ENCODE measurements around the gene AFMID. TPM values are rescaled to one million over a fixed set of nuclear protein-coding genes. Genes with fewer than 3 reads are reported as not detected.

The AFMID gene
- total and polyA plus RNA-seq, 2 of the 13 experiments (the other 11 are each of a cell fraction or from before 2014, with no cell fraction given): 249 to 270 TPM

DNA sequence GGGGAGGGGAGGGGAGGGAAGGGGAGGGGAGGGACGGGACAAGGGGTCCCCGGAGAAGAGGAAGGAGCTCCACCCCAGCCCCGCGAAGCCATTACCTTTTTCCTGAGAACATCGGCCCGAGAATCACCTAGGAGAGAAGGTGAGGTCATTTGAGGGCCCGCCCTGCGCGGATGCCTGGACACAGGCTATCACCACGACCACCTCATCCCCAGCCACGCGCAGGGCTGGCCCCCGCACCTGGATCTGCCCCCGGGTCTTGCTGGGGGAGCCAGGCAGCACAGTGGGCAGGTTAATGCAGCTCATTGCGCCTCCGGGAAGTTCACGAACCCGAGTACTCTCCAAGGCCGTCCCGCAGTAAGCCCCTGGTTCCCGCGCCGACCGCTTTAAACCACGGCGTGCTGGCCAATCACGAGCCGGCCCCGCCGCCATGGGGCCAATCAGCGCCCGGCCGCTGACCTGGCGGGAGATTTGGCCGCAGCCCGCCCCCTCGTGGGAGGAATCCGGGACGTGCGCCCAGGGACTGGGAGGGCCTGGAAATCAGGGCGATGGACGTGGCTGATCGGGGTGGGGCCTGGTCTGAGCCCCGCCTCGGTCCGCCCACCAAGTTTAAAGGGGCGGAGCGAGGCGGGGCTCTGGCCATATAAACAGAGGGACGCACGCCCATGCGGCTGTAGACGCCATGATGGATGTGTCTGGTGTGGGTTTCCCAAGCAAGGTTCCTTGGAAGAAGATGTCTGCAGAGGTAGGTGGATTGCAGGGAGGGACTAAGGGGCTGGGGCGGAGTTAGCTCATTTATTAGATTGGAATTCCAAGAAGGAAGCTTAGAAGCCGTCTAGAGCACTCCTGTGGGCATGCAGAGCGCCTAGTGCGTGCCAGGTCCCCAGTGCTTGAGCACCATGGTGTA lies at the start of gene AFMID, which contains the start of gene TK1 (continued):
- no peak for TF ChIP-seq ADNP (CRISPR knock-in tag; IDR thresholded peaks at IDR 0.05)
- no peak for TF ChIP-seq GPBP1L1 (CRISPR knock-in tag; IDR thresholded peaks at IDR 0.05)
- peak; percentile 40; the same call in 1 of the 2 replicates for TF ChIP-seq ZNF773 (CRISPR knock-in tag; IDR thresholded peaks at IDR 0.05; ENCODE audit: borderline replicate concordance)
- TF ChIP-seq ZNF124 (CRISPR knock-in tag; IDR thresholded peaks at IDR 0.05): peak; percentile 38; the same call in 1 of the 2 replicates
- peak; percentile 85; the same call in 1 of the 2 replicates for TF ChIP-seq THAP8 (CRISPR knock-in tag; IDR thresholded peaks at IDR 0.05; ENCODE audit: borderline replicate concordance)
- TF ChIP-seq ZSCAN29 (CRISPR knock-in tag; conservative IDR thresholded peaks at IDR 0.05): no peak
- TF ChIP-seq TAF15 (IDR thresholded peaks at IDR 0.05; ENCODE audit: low read depth, low read length, poor library complexity, severe bottlenecking): peak; percentile 39
- peak; percentile 76; the same call in 1 of the 2 replicates for TF ChIP-seq ZFP36L2 (CRISPR knock-in tag; IDR thresholded peaks at IDR 0.05)
- TF ChIP-seq RAD51 (IDR thresholded peaks at IDR 0.05; ENCODE audit: borderline replicate concordance): no peak
- TF ChIP-seq IKZF1 (IDR thresholded peaks at IDR 0.05): no peak
- peak; percentile 89 for TF ChIP-seq PTBP1 (IDR thresholded peaks at IDR 0.05; ENCODE audit: low read depth, low read length, poor library complexity, severe bottlenecking)
- TF ChIP-seq ZNF7 (CRISPR knock-in tag; IDR thresholded peaks at IDR 0.05): peak; percentile 4; the same call in 1 of the 2 replicates
- TF ChIP-seq, protein P1, sequence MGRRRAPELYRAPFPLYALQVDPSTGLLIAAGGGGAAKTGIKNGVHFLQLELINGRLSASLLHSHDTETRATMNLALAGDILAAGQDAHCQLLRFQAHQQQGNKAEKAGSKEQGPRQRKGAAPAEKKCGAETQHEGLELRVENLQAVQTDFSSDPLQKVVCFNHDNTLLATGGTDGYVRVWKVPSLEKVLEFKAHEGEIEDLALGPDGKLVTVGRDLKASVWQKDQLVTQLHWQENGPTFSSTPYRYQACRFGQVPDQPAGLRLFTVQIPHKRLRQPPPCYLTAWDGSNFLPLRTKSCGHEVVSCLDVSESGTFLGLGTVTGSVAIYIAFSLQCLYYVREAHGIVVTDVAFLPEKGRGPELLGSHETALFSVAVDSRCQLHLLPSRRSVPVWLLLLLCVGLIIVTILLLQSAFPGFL (CRISPR knock-in tag; IDR thresholded peaks at IDR 0.05): no peak
- TF ChIP-seq ZBTB7B (CRISPR knock-in tag; IDR thresholded peaks at IDR 0.05): no peak
- peak; percentile 99 for TF ChIP-seq ZSCAN21 (CRISPR knock-in tag; IDR thresholded peaks at IDR 0.05; ENCODE audit: borderline replicate concordance)
- no peak; the same call in 1 of the 2 replicates for TF ChIP-seq PLSCR1 (CRISPR knock-in tag; IDR thresholded peaks at IDR 0.05; ENCODE audit: borderline replicate concordance)
- peak; percentile 61; the same call in 1 of the 2 replicates for TF ChIP-seq FOXP4 (CRISPR knock-in tag; IDR thresholded peaks at IDR 0.05)
- TF ChIP-seq ISX (CRISPR knock-in tag; conservative IDR thresholded peaks at IDR 0.05): no peak; the same call in 1 of the 2 replicates
- TF ChIP-seq BRD4 (CRISPR knock-in tag; IDR thresholded peaks at IDR 0.05): peak; percentile 66; the same call in 1 of the 2 replicates
- TF ChIP-seq UBTF (CRISPR knock-in tag; IDR thresholded peaks at IDR 0.05): no peak
- no peak for TF ChIP-seq MAFG (CRISPR knock-in tag; IDR thresholded peaks at IDR 0.05)

Data from HepG2 (cell line).